MM.1S (cell line): Measurements from ENCODE around the gene NKAPL.

Experiments
- CTCF ChIP-seq: fragments of 300-600 bp; sonication (generic); IDR thresholded peaks from 2 replicates; pipeline ENCODE4 v1.5.1; 2016; ENCODE audit warnings: antibody characterized with exemption, low read length, mixed read lengths
- EZH2 ChIP-seq: fragments of 300-600 bp; sonication (generic); optimal IDR thresholded peaks from 2 replicates; pipeline ENCODE3; 2017; ENCODE audit warnings: low read depth, mild to moderate bottlenecking, antibody characterized with exemption, low read length, mixed read lengths
- EZH2phosphoT487 ChIP-seq: fragments of 300-600 bp; sonication (generic); IDR thresholded peaks from 2 replicates; pipeline ENCODE4 v1.6.1; 2018; ENCODE audit warnings: antibody characterized with exemption, low read length

DNA sequence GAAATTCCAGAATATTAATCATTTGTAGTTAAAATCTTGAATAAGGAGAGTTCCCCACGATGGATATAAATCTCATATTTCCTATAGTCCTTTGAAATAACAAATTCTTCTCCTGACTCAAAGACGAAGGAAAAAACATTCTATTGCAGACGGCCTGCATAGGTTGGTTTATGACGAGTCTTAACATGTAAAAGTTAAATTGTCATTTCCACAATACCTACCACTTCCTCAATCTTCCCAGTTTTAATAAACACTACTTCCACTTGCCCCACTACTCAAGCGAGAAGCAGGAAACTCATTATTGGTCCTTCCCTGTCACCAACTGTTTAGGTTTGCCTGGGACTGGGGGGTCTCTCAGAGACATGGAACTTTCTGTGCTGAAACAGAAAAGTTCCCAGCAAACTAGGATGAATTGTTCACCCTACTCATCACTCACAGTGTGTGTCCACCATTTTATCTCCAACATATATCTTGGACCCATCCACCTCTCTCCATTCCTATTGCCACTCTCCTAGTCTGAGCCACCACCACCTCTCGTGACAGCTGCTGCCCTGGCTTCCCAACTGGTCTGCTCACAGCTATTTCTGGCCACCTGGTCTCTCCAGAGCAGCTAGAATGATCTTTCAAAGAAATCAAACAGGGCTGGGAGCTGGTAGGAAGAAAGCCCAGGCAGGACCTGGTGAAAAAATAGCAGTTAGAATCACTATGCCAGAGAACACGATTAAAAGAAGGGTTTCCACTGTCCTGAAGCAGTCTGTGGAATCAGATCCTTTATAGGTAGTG is 49.2 kb upstream of the NKAPL start:
- TF ChIP-seq CTCF (no peak), EZH2 (no peak), EZH2phosphoT487 (no peak)
